Epidermal melanocyte (primary cell): Measurements from ENCODE around the gene FBXL2.
"Not testable (repeated sequence)": the region's sequence is repeated elsewhere in the genome, so short reads cannot be mapped to it uniquely, and the experiment has no call there.

Experiments used
- DNase-seq: peaks from one replicate; pipeline ENCODE4 v3.0.0; 2011; ENCODE audit warnings: low spot score; ENCODE audit not compliant: insufficient read length

FBXL2 gene

DNA sequence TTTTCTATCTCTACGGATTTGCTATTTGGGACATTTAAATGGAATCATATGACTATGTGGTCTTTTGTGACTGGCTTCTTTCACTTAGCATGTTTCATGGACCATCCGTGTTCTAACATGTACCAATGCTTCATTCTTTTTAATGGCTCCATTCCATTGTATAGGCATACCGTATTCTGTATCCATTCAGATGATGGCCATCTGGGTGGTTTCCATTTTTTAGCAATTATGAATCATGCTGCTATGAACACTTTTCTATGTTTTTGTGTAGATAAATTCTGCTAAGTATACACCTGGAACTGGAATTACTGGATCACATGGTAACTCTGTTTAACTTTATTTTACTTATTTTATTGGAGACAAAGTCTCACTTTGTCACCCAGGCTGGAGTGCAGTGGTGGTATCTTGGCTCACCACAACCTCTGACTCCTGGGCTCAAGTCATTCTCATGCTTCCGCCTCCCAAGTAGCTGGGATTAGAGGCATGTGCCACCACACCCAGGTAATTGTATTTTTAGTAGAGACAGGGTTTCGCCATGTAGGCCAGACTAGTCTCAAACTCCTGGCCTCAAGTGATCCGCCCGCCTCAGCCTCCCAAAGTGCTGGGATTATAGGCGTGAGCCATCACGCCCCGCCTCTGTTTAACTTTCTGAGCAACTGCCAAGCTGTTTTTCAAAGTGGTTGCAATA, 149.5 kb downstream of the FBXL2 start:
- DNase-seq, result no peak

DNA sequence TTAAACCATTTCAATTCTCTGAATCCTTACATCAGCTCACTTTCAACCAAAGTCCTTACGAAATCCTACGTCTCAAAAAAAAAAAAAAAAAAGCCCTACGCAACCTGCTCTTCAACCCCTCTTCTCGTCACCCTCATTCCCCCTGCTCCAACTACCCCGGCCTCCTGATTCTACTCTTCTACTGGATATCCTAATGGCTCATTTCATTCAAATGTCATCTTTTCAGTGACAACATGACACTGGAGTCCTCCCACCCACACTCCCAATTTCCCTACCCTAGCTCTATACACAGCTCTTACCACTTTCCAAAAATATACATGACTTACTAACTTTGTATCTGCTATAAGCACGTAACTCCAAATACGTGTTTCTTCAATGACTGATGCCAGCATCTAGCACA, 151.5 kb downstream of the FBXL2 start:
- DNase-seq, result no peak

DNA sequence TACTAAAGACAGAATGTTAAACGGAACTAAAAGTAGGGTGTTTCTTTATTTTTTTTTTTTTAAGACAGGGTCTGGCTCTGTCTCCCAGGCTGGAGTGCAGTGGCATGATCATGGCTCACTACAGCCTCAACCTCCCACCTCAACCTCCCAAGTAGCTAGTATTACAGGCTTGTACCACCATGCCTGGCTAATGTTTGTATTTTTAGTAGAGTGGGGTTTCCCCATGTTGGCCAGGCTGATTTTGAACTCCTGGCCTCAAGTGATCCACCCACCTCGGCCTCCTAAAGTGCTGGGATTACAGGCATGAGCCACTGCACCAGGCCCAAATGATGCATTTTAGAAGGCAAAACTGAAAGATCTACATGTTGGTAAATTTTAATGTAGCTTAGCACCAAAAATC, 152.1 kb downstream of the FBXL2 start:
- DNase-seq, result not testable (repeated sequence)

DNA sequence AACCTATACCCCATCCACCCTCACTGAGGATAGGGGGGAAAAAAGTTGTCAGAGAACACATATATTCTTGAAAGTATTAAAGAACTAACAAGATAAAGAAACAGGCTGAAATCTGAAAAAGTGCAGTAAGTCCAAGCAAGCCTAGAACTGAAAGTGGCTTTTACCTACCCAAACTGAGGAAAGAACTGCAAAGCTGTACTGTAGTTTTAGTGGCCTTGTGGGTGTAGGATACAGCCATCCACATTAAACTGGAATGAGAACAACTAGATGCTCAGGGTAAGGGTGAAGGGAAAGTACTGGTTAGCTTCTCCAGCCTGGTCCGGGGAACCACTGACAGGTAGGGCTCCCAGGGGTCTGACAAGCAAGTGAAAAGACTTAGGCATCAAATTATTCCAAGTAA, 152.8 kb downstream of the FBXL2 start:
- no peak for DNase-seq

DNA sequence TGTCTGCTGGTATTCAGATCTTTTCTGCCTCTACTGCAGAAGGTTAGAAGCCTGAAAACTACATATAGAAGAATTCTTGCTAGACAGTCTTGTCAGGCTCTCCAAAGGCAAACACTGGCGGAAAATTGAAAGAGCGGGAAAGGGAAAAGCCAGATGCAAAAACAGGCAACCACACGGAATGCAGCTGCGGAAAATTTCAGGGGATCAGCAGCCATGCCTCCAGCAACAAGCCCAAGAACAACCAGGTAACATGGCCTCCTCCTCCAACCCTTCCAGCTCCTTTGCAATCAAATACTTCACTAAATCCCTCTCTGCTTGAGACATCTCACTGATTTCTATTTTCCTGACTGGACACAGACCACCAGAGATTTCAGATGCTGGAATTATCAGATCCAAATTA, 153.3 kb downstream of the FBXL2 start:
- DNase-seq, result no peak

DNA sequence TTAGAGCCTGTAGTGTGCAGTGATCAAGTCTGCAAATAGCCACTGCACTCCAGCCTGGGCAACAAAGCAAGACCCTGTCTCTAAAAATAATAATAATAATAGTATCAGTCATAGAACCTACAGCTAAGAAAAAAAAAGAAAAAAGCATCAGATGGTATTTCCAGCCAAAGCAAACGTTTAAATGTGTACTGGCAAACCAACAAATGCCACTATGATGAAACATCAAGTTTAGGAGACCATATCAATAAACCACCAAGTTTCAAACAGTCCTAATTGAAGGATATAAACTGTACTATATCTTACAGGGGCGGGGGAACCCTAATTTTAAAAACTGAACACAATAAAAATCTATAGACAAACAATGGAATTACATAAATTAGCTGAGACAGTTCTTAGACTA, 156.6 kb downstream of the FBXL2 start:
- no peak for DNase-seq
